HCT116 (cell line): ENCODE measurements around the gene B4GALT3. TPM values are rescaled to one million over a fixed set of nuclear protein-coding genes. Genes with fewer than 3 reads are reported as not detected.

Source experiments
- ATAC-seq: fragments of 200-7000 bp; cut with Tn5 transposase; 2 replicates; pipeline ENCODE4 v1.9.1; 2020; ENCODE audit warnings: mild to moderate bottlenecking, moderate library complexity
- BruUV-seq: library from RNA; stranded (reverse); fragments of 400-500 nt; replicated peaks from 2 replicates; lab custom pipeline; 2021; lab: Mats Ljungman, UMichigan
- CTCF ChIA-PET: fragments of 300-600 bp; sonication (Branson Sonifier 250); formaldehyde crosslinking; loops from one replicate; lab custom pipeline; 2021; ENCODE audit warnings: antibody characterized with exemption; lab: Charles Lee
- POLR2A ChIA-PET: fragments of 300-600, 350-600 bp; sonication (Branson Sonifier 250); formaldehyde crosslinking; loops from one replicate; lab custom pipeline; 2021; ENCODE audit warnings: antibody characterized with exemption; lab: Charles Lee
- RAD21 ChIA-PET, 2 experiments: fragments of 300-600 bp; sonication (Branson Sonifier 250); formaldehyde crosslinking; loops; one replicate each; lab custom pipeline; 2023; ENCODE audit warnings: low total read pairs in 2 of 2; ENCODE audit not compliant: uncharacterized antibody in 2 of 2, unreplicated experiment in 2 of 2, low non-redundant PET in 1 of 2; lab: Charles Lee
- DNase-seq: peaks from one replicate; pipeline ENCODE4 v3.0.0-alpha.2; 2010; ENCODE audit warnings: low read depth, low spot score
- H2AFZ ChIP-seq: fragments of 200-600 bp; shearing (Covaris generic), sonication (generic); 2 replicates; pipeline ENCODE4 v1.6.1; 2017; ENCODE audit warnings: low read depth, mixed run types, mixed read lengths, antibody characterized with exemption, low read length; ENCODE audit not compliant: poor library complexity, severe bottlenecking
- H3K27ac ChIP-seq: 2 replicates; pipeline ENCODE4 v1.5.1; 2012; ENCODE audit warnings: low read depth, low read length
- H3K27me3 ChIP-seq: fragments of 200-600 bp; sonication (generic); 2 replicates; pipeline ENCODE4 v1.6.1; 2016; ENCODE audit warnings: mixed run types, low read length, mixed read lengths; ENCODE audit not compliant: insufficient read depth
- H3K36me3 ChIP-seq, 2 experiments: fragments of 200-500 bp in 1 of 2; fragments of 200-600 bp in 1 of 2; sonication (Bioruptor generic) in 1 of 2; sonication (generic) in 1 of 2; 2 replicates each; pipeline versions ENCODE4 v1.5.1 to v1.6.1; 2014 to 2016; ENCODE audit warnings: low read length in 2 of 2, inconsistent platforms in 1 of 2, mixed read lengths in 1 of 2, mixed run types in 1 of 2; ENCODE audit not compliant: insufficient read depth in 2 of 2, control insufficient read depth in 1 of 2
- H3K4me1 ChIP-seq, 2 experiments: fragments of 200-600 bp in 1 of 2; sonication (generic) in 1 of 2; 2 replicates each; pipeline versions ENCODE4 v1.5.1 to v1.6.1; 2012 to 2017; ENCODE audit warnings: low read length in 2 of 2, inconsistent platforms in 1 of 2, mild to moderate bottlenecking in 1 of 2, mixed read lengths in 1 of 2, mixed run types in 1 of 2, moderate library complexity in 1 of 2; ENCODE audit not compliant: insufficient read depth in 2 of 2, control insufficient read depth in 1 of 2
- H3K4me2 ChIP-seq: fragments of 200-600 bp; sonication (generic); 2 replicates; pipeline ENCODE4 v1.6.1; 2017; ENCODE audit warnings: mixed run types, low read length, mixed read lengths
- H3K4me3 ChIP-seq, 2 experiments: fragments of 200-600 bp in 1 of 2; sonication (generic) in 1 of 2; replicated peaks in 1 of 2; 2 replicates each; pipeline ENCODE4 v1.5.1; 2011 to 2016; ENCODE audit warnings: low read length in 2 of 2, control low read depth in 1 of 2, low read depth in 1 of 2, mild to moderate bottlenecking in 1 of 2, mixed read lengths in 1 of 2, mixed run types in 1 of 2
- H3K79me2 ChIP-seq: fragments of 200-600 bp; sonication (generic); 2 replicates; pipeline ENCODE4 v1.6.1; 2017; ENCODE audit warnings: mild to moderate bottlenecking, mixed run types, low read length, moderate library complexity, mixed read lengths; ENCODE audit not compliant: insufficient read depth
- H3K9ac ChIP-seq: fragments of 200-600 bp; sonication (generic); 2 replicates; pipeline ENCODE4 v1.6.1; 2016; ENCODE audit warnings: low read length, mixed read lengths
- H3K9me2 ChIP-seq: fragments of 200-600 bp; sonication (generic), shearing (Covaris generic); 2 replicates; pipeline ENCODE4 v1.6.1; 2017; ENCODE audit warnings: mixed run types, mild to moderate bottlenecking, moderate library complexity; ENCODE audit not compliant: insufficient read depth
- H3K9me3 ChIP-seq, 2 experiments: fragments of 200-500 bp in 1 of 2; fragments of 200-600 bp in 1 of 2; sonication (Bioruptor generic) in 1 of 2; sonication (generic) in 1 of 2; 2 replicates each; pipeline ENCODE4 v1.6.1; 2014 to 2017; ENCODE audit warnings: low read length in 2 of 2, mixed read lengths in 2 of 2, inconsistent platforms in 1 of 2, low read depth in 1 of 2, mild to moderate bottlenecking in 1 of 2, mixed run types in 1 of 2, moderate library complexity in 1 of 2; ENCODE audit not compliant: control insufficient read depth in 1 of 2, insufficient read depth in 1 of 2
- H4K20me1 ChIP-seq: fragments of 200-600 bp; sonication (generic), shearing (Covaris generic); 2 replicates; pipeline ENCODE4 v1.6.1; 2017; ENCODE audit warnings: mixed run types, mild to moderate bottlenecking, moderate library complexity; ENCODE audit not compliant: insufficient read depth
- CEBPB ChIP-seq: IDR thresholded peaks from 2 replicates; pipeline ENCODE4 v1.6.1; 2012; ENCODE audit warnings: low read depth
- CTCF ChIP-seq, 3 experiments: fragments of 200-600 bp in 1 of 3; sonication (generic) in 1 of 3; IDR thresholded peaks in 2 of 3; conservative IDR thresholded peaks in 1 of 3; 2 replicates each; pipeline ENCODE4 v1.5.1; 2012 to 2017; ENCODE audit warnings: low read depth in 2 of 3, low read length in 2 of 3, antibody characterized with exemption in 1 of 3, borderline replicate concordance in 1 of 3, control low read depth in 1 of 3, mild to moderate bottlenecking in 1 of 3, mixed read lengths in 1 of 3, mixed run types in 1 of 3, moderate library complexity in 1 of 3; ENCODE audit not compliant: insufficient read depth in 1 of 3
- EZH2 ChIP-seq: fragments of 200-600 bp; sonication (generic); IDR thresholded peaks from 2 replicates; pipeline ENCODE4 v1.6.1; 2017; ENCODE audit warnings: antibody characterized with exemption, mixed run types
- EZH2phosphoT487 ChIP-seq: fragments of 200-600 bp; IDR thresholded peaks from 2 replicates; pipeline ENCODE4 v1.6.1; 2018; ENCODE audit warnings: antibody characterized with exemption, borderline replicate concordance
- FOSL1 ChIP-seq: IDR thresholded peaks from 2 replicates; pipeline ENCODE4 v1.6.1; 2012; ENCODE audit warnings: low read depth
- JUND ChIP-seq: IDR thresholded peaks from 2 replicates; pipeline ENCODE4 v1.6.1; 2012
- RAD21 ChIP-seq: IDR thresholded peaks from 2 replicates; pipeline ENCODE4 v1.6.1; 2012; ENCODE audit warnings: low read depth, mild to moderate bottlenecking
- TCF7L2 ChIP-seq: IDR thresholded peaks from 2 replicates; pipeline ENCODE4 v1.7.0; 2011; ENCODE audit warnings: borderline replicate concordance, inconsistent platforms; ENCODE audit not compliant: insufficient read depth, insufficient read length; ENCODE audit errors: extremely low read depth
- ZBTB33 ChIP-seq: IDR thresholded peaks from 2 replicates; pipeline ENCODE4 v1.6.1; 2011; ENCODE audit warnings: mild to moderate bottlenecking, low read length, moderate library complexity; ENCODE audit not compliant: insufficient replicate concordance; ENCODE audit errors: extremely low read depth
- intact Hi-C: fragments of 100-400 bp; cut with micrococcal nuclease; formaldehyde crosslinking; loops from 2 replicates; pipeline ENCODE4 v1.10.0; 2022
- total RNA-seq: library from RNA; stranded (reverse); gene quantifications from one replicate; pipeline ENCODE4 v1.2.1, GENCODE V29; 2021; ENCODE audit not compliant: unreplicated experiment

Gene B4GALT3
- total RNA-seq, 1 experiment from 2014 or later = 53.7 TPM

GRCh38 chr1:161153682-161154337 is 23.5 kb downstream of the B4GALT3 start, which contains the start of gene UFC1 (continued):
- TF ChIP-seq CTCF (IDR thresholded peaks at IDR 0.05 in 2 of 3, conservative IDR thresholded peaks at IDR 0.05 in 1 of 3; ENCODE audit: borderline replicate concordance in 1 of 3, insufficient read depth in 1 of 3, low read depth in 2 of 3, low read length in 2 of 3) = no peak
- no peak for TF ChIP-seq JUND
- TF ChIP-seq EZH2phosphoT487 = no peak
- TF ChIP-seq, all 23 proteins: peak for 8

GRCh38 chr1:161153176-161153575 is 24.1 kb downstream of the B4GALT3 start:
- Histone ChIP-seq H3K9me3 (no peaks in the 10 kb centered on the region), H3K36me3 (no peaks in the 10 kb centered on the region), H3K9me2 (no peaks in the 10 kb centered on the region), H3K4me1 (peaks cover 3 to 14% of the 10 kb centered on the region in 2 experiments; a peak in 3 of 4 replicates), H3K27ac (peak overlapping the region; percentile 99; the same call in 1 of the 2 replicates), H3K9ac (peak overlapping the region; percentile 92), H4K20me1 (no peaks in the 10 kb centered on the region), H2AFZ (peak overlapping the region; percentile 73), H3K27me3 (no peaks in the 10 kb centered on the region), H3K79me2 (peaks cover 5% of the 10 kb centered on the region; the same call in 1 of the 2 replicates), H3K4me2 (peak overlapping the region; percentile 86), H3K4me3 (peak overlapping the region; percentile 66 to 87)
- TF ChIP-seq FOSL1 (no peak), RAD21 (no peak), EZH2 (no peak), ZBTB33 (no peak), EZH2phosphoT487 (no peak), CEBPB (no peak), TCF7L2 (no peak)
- ChIA-PET POLR2A (interaction anchor here (0.7 to 3.1 kb wide), 3 partner anchors 11 to 20 kb away, joined by 3 to 24 read pairs (median 10); partner anchors contain the start of genes DEDD and PPOX), RAD21 (no interaction called here), CTCF (interaction anchor here (1.3 to 1.5 kb wide), 2 partner anchors 12 to 20 kb away, joined by 4 to 10 read pairs; partner anchors contain the start of genes DEDD and PPOX)
- DNase-seq = no peak
- no TSS peak for BruUV-seq
- intact Hi-C loops = loop anchor here (5.0 kb wide), 1 partner anchor 131 kb away; the partner anchor contains the start of gene F11R
- peak; percentile 31; the same call in 1 of the 2 replicates for ATAC-seq
